IPS-NIHi7 (cell line): Measurements from ENCODE around the gene U2SURP.
"Not testable (repeated sequence)": the region's sequence is repeated elsewhere in the genome, so short reads cannot be mapped to it uniquely, and the experiment has no call there.

ENCODE experiments used
- DNase-seq: peaks from one replicate; pipeline ENCODE4 v3.0.0; 2012; ENCODE audit warnings: mixed read lengths; ENCODE audit errors: extremely low spot score

The U2SURP gene

DNA sequence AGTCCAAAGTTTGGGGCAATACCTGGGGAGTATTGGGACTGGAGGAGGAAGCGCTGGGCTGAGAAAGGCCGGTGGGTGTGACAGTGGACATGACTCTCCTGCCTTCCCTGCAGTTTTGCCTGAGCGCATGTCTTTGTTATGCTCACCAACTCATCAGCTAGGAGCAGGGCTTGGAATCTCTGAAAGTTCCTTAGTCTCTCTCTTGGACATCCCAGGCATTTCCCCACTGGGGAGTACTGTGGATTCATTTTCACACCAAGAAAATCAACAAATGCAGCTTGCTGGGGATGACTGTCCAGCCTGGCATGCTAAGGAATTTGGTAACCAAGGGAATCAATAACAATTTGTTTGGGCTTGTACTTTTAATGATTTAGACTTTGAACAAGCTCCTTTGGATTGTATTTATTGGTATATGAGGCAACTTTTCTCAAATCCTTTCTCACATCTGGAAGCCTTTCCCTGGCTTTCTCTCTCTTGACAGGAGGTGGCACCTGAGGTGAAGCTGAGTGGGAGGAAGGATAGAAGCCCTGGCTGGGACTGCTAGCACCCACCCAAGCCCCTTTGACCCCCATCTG is 69.7 kb downstream of the U2SURP start:
- DNase-seq: peak; percentile 69

DNA sequence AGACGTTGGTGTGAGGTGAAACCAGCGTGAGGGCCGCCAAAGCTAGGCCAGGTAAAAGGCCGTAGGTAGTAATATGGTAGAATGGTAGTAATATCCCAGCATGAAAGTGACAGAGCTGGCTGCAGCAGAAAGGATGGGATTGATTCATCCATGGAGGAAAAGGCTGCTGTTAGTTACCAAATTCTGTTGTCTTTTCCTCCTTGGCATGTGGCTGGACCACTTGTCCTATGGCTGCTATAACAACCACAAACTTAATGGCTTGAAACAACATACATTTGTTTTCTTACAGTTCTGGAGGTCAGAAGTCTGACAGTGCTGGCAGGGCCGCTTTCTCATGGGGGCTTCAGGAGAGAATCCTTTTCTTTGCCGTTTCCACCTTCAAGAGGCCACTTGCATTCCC is 70.4 kb downstream of the U2SURP start:
- DNase-seq: no peak

DNA sequence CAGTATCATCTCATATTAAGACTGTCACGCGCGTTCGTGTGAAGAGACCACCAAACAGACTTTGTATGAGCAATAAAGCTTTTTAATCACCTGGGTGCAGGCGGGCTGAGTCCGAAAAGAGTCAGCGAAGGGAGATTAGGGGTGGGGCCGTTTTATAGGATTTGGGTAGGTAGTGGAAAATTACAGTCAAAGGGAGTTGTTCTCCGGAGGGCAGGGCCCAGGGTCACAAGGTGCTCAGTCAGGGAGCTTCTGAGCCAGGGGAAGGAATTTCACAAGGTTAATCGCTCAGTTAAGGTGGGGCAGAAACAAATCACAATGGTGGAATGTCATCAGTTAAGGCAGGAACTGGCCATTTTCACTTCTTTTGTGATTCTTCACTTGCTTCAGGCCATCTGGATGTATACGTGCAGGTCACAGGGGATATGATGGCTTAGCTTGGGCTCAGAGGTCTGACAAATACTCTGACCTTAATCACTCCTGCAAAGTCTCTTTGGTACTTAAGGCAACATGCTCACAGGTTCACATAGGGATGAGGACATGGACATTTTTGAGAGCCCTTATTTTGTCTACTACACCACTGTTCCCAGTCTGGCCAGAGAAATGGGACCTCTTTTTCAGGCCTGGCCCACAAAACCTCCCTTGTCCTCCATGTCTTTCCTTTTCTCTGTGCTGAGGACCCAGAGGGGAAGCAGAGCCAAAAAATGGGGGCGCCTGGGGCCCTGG is 71.1 kb downstream of the U2SURP start:
- not testable (repeated sequence) for DNase-seq

DNA sequence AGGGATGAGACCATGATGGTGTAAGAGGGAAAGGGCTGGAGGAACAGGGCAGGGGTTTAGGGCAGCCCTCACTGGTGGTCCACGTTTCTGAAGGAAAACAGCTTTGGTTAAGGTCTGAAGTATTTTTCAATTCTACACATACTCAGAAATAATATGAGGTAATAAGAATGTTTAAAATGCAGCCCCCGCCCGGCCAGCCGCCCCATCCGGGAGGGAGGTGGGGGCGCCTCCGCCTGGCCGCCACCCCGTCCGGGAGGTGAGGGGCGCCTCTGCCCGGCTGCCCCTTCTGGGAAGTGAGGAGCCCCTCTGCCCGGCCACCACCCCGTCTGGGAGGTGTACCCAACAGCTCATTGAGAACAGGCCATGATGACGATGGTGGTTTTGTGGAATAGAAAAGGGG is 72.2 kb downstream of the U2SURP start:
- DNase-seq: not testable (repeated sequence)

DNA sequence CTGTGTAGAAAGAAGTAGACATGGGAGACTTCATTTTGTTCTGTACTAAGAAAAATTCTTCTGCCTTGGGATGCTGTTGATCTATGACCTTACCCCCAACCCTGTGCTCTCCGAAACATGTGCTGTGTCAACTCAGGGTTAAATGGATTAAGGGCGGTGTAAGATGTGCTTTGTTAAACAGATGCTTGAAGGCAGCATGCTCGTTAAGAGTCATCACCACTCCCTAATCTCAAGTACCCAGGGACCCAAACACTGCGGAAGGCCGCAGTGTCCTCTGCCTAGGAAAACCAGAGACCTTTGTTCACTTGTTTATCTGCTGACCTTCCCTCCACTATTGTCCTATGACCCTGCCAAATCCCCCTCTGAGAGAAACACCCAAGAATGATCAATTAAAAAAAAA is 72.6 kb downstream of the U2SURP start:
- DNase-seq: not testable (repeated sequence)

DNA sequence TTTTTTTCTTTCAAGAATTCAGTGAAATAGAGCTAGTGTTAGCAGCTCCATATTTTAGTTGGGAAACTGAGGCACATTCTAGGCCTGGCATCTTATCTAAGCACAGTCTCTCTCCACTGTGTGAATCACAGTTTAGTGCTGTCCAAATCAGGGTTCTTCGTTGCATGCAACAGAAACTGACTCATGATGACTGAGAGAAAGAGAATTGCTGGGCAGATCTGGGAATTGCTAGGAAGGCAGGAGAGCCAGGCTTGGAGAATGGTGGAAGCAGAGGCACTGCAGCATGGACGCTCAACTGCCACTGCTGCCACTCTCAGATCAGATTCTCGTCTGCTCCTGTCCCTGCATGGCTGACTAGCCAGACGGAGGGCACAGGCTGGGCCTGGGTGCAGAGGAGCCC is 77.5 kb downstream of the U2SURP start:
- DNase-seq: no peak

DNA sequence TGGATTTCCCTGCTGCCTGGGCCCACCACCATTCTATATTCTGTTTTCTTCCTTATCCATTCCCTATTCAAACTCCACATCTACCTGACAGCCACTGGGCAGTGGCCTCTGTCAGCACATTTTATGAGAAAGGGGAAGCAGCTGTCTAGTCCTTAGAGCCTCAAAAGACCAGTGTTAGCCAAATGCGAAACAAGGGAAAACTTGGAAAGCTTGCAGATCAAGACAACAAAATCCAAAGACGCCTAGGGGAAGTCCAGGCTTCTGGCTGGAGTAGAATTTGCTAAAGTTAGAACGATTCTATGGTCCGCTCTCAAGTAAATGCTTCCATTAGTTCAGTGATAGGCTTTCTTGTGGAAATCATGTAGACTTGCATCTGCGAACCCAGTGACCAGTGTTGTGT is 78.8 kb downstream of the U2SURP start:
- no peak for DNase-seq

DNA sequence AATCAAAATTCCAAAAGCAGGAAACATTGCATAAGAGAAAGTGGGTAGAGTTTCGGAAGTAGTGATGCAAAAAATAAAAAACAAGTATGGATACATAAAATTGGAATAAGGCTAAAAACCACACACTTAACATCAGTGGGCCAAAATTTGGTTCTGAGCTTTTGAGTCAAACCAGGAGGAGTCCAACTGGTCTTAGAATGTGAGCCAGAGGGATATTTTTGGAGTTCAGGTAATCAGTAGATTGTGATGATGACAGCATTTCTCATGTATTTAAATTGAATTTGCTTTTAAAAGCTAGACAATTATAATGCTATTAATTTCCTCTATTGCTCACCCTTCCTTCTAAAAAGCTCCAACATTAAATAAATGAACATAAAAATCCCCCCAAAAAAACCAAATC is 80.0 kb downstream of the U2SURP start:
- DNase-seq: no peak

DNA sequence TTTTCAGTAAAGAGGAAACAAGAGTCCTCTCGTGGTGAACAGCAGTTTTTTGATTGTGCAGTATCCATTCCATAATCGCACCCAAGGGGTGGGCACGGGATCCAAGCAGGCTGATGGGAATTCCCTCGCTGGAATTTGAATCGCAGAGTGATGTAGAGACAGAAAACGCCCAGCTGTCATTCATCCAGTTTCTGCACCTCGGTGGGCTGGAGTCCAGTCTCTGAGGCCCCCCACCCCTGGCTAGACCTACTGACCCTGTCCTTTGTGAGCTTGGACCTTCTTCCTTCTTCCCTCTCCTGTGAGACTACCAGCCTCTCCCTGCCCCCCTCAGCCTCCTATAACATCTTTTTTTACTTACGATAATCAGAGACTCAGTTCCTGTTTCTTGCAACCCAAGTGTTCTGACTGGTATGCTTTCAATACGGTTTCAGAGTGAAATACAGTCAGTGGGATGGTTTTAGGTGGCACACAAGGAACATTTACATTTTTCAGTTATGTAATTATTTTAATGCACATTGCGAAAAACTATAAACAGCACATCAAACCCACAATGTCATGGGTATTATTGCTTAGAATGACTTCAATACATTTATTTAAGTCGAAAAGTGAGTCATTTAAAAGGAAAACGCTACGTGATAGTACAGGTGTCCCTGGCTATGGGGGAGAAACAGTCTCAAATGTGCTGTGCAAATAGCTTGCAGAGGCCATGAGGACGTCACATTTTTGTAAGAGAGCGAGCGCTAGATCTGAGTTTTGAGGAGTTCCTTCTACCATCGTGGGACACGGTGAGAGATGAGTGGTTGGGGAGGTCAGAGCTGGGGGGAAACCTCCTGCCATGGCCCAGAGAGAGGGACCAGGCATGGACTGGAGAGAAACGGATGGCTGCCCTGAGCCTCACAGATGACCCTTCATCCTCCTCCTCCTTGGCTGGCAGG is 80.7 kb downstream of the U2SURP start:
- no peak for DNase-seq

DNA sequence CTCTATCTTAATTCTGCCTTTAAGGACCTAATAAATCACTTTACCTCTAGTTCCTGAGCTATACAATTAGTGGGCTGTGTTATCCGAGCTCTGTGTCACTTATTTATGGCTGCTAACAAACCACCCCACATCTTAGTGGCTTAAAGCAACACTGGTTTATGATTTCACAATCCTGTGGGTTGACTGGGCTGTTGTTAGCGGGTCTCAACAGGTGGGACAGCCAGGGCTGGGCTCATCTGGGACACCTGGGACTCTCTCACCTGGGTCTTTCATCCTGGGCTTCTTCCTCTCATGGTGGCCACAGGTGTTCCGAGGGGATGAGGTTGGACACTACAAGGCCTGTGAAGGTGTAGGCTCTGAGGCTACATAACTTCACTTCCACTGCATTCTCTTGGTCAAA is 82.4 kb downstream of the U2SURP start:
- no peak for DNase-seq

DNA sequence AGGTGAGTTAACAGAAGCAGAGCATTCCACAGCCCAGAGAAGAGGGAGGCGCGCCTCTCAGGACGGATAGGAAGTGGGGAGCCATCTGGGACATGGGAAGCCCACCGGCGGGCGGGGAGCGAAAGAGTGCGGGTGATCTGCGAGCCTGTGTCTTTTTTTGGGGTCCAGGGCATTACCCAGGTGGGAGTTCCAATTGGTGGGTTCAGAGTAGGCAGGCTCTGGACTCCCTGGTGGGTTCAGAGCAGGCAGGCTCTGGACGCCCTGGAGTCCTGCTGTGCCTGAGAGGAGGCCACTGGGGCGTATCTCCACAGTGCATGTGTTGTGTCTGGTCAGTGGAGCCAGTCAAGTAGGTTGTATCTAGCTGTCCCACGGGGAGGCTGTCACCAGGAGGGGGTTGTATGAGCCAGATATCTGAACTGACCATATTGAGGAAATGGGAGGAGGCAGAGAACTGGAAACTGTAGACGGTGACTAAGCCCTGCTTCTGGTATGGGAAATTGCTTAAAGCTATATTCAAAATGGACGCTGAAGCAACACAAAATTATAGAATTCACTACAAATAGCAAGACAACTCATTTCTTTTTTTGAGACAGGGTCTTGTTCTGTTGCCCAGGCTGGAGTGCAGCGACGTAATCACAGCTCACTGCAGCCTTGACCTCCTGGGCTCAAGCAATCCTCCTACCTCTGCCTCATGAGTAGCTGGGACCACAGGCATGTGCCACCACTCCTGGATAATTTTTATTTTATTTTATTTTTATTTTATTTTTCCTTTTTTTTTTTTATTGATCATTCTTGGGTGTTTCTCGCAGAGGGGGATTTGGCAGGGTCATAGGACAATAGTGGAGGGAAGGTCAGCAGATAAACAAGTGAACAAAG is 83.7 kb downstream of the U2SURP start:
- DNase-seq: no peak

DNA sequence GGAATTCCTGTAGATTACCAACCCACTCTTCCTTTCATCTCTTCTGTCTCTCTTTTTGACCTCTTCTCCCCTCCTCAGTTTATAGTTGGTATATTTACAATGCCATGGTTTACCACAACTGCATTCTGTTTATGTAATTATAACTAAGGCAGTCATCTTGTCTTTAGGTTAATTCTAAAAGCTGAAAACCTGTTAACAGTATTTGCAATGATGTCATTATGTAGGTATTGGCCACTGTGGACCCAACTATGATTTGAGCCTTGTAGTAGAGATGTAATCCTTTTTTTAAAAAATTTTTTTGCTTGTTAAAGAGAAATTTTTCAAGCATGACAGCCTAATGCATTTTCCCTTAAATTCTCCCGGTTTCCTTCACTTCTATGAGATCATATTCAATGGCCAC is 87.5 kb downstream of the U2SURP start:
- no peak for DNase-seq

DNA sequence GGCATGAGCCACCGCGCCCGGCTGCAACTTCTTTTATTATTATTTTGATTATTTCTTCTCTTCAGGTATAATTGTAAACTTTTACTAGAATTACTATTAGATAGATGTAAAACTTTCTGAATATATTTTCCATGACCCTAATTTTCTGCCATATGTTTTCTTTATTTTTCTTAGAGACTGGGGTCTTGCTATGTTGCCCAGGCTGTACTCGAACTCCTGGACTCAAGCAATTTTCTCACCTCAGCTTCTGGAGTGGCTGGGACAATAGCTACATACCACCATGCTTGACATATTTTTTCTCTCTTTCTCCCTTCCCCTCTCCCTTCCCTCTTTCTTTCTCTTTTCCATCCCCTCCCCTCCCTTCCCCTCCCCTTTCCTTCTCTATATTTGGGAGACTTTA is 88.6 kb downstream of the U2SURP start:
- no peak for DNase-seq

DNA sequence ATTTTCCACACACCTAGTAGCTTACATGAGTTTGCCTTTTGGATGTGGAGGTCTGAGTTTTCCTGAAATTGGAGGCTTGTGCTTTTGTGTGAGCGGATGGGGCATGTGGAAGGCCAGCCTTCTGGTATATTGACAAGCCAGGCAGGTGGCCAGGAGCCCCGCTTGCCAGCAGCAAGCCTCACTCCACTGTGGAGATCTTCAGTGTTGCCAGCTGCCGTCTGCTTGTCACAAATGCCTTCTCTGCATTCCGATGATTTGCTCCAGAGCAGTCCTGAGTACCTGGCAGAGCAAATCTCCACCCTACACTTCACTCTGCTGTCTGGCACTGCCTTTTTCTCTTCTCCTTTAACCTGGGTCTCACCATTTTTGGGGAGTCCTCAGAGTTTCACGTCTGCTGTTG is 89.1 kb downstream of the U2SURP start:
- no peak for DNase-seq

DNA sequence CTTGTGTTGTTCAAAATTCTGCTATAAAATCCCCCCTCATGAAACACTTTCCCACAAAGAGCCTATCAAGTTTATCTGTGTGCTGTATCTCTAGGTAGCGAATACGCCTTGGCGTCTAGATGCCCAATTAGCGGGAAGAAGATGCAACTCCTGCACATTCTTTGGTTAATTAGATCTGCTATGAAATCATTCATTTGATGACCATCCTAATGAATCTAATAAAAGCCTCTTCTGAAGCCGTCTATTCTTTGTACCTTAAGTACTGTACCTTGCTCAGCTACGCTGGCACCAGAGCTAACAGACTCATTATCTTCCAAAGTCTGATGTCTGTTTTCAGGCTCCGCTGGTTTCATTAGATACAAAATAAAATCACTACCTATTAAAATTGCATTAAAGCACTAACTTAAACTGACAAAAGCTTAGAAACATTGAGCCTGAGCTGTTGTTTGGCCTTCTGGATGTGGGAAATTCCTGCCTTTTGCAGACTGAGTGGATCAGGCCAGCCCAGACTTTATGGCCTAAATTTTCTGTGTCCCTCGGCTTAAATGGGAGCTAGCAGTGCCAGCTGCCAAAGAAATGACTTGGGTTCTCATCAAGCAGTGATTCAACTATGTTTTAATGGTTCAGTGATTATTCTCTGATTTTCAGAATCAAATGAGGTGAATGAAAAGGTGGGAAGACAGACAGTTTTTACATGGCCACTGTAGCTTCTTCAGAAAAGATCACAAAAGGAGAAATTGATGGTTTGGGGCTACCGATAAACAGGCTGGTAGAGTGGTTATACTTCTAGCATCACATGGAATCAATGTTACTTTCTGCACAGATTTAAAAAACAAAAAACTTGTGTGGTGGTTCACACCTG is 89.8 kb downstream of the U2SURP start:
- no peak for DNase-seq

DNA sequence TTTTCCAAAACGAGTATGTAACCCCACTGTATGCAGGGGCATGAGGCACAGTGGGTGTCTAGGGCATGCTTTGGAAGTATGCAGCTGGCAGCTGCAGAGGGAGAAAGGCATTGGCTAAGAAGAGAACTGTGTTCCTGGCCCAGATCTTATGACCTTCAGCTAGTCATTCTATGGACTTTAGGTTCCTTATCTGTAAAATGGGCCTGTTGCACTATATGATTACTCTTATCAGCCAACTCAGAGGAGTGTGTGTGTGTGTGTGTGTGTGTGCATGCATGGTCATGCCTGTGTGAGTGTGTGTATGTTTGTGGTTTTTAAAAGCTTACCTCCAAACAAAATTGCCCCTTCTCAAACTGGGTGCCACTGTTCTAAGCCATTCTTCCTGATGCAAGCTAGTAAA is 90.8 kb downstream of the U2SURP start:
- no peak for DNase-seq

DNA sequence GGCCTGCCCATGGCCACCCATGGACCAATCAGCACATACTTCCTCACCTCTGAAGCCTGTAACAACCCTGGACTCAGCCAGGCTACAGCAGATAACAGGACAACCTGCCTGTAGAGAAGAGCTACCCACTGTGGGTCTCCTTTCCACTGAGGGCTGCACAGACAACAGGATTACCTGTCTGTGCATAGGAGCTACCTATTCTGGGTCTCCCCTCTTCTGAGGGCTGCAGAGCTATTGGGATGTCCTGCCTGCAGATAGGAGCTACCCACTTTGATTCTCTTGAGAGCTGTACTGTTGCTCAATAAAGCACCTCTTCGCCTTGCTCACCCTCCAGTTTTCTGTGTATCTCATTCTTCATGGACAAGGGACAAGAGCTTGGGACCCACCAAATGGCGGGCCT is 94.4 kb downstream of the U2SURP start:
- DNase-seq: no peak

DNA sequence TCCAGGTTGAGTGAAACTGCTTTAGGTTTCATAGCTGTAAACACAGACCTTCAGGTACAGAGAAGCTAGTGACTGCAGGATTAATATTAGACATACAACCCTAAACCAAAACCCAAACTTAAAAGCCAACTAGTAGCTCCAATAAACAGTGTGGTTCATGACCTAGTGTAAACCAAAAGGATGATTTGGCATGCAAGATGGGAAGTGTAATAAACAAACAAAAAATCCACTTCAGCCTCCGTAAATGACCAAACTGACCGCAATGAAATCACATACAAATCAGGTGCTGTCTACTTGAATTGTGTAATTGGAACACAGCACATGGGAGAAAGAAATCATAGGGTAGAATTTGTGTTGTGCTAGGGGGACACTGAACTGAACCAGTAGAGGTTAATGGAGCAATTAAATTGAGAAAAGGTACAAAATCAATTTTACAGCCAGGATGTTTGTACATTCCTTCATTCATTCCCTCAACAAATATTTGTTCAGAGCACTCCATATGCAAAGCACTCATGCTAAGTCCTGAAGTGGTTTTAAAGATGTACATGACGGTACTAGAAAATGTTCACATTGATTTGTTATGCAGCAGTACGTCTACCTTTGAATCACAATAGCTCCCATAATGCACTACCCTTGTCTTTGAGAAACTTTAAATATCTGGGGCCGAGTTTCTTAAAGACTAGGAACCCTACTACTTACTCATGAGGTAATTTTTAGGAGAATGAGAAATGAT is 96.8 kb downstream of the U2SURP start:
- no peak for DNase-seq

DNA sequence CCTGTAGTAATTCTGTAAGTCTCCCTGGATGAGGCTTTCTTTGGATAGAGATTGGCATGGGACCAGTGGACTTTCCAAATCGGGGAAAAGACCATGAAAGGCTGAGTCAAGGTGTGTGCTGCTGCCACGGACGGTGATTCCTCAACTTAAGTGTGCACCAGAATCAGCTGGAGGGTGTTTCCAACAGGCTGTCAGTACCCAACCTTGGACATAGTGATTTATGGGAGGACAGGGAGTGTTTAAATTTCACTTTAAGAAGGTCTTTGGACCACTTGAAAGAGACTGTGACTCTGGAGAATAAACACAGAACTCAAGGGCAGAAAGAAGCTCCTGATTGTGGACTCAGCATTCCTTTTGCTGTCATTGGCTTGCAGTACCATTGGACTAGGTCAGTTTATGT is 97.8 kb downstream of the U2SURP start:
- DNase-seq: no peak

DNA sequence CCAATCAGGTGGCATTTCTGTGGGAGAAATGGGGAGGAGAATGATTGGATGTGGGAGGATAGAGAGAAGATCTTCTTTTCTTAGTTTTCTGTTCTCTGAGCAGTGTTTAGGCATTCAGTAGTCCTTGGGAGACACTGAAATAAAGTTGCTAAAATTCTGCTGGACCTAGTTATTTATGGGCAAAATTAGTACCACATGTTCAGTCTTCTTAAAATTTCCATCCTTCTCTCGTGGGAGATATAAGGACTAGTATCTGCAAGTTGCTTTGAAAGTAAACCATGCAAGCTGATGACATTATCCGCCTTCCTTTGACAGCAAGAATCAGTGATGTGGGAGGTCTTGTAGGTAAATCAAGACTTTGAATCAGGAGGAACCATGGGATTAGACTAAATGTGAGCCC is 98.3 kb downstream of the U2SURP start:
- no peak for DNase-seq
